HG03442 (cell line): ENCODE results near the gene RSBN1L.
"Not testable (repeated sequence)": the region's sequence is repeated elsewhere in the genome, so short reads cannot be mapped to it uniquely, and the experiment has no call there.

Experiments used
- ATAC-seq: cut with Tn5 transposase; IDR thresholded peaks from one replicate; pipeline ENCODE4 v1.9.1; 2021; ENCODE audit warnings: mild to moderate bottlenecking, moderate library complexity; ENCODE audit not compliant: unreplicated experiment

Gene RSBN1L

GRCh38 chr7:77687100-77687746, 9.0 kb upstream of the RSBN1L start:
- no peak for ATAC-seq

GRCh38 chr7:77687747-77688144, 8.5 kb upstream of the RSBN1L start:
- ATAC-seq, result peak; percentile 69

GRCh38 chr7:77690289-77690688, 6.0 kb upstream of the RSBN1L start:
- no peak for ATAC-seq

- ATAC-seq, result no peak
Observed at GRCh38 chr7:77691892-77692491, 4.3 kb upstream of the RSBN1L start.

- ATAC-seq, result no peak
Observed at GRCh38 chr7:77693830-77694583, 2.3 kb upstream of the RSBN1L start.

- peak; percentile 21 for ATAC-seq
Observed at GRCh38 chr7:77696643-77697534, 630 bp downstream of the RSBN1L start.

- no peak for ATAC-seq
Observed at GRCh38 chr7:77697535-77697831, 1.2 kb downstream of the RSBN1L start.

- no peak for ATAC-seq
Observed at GRCh38 chr7:77698042-77698625, 1.9 kb downstream of the RSBN1L start.

GRCh38 chr7:77699056-77699455, 2.8 kb downstream of the RSBN1L start:
- peak; percentile 36 for ATAC-seq

GRCh38 chr7:77702513-77702912, 6.3 kb downstream of the RSBN1L start:
- no peak for ATAC-seq

- no peak for ATAC-seq
Observed at GRCh38 chr7:77702968-77703472, 6.8 kb downstream of the RSBN1L start.

GRCh38 chr7:77703669-77704068, 7.4 kb downstream of the RSBN1L start:
- ATAC-seq, result not testable (repeated sequence)

GRCh38 chr7:77707504-77707992, 11.3 kb downstream of the RSBN1L start:
- no peak for ATAC-seq

GRCh38 chr7:77710067-77710466, 13.8 kb downstream of the RSBN1L start:
- ATAC-seq, result no peak

GRCh38 chr7:77710861-77711260, 14.6 kb downstream of the RSBN1L start:
- no peak for ATAC-seq

- no peak for ATAC-seq
Observed at GRCh38 chr7:77714195-77714594, 17.9 kb downstream of the RSBN1L start.

GRCh38 chr7:77714931-77715330, 18.7 kb downstream of the RSBN1L start:
- not testable (repeated sequence) for ATAC-seq

- ATAC-seq, result no peak
Observed at GRCh38 chr7:77716804-77717203, 20.5 kb downstream of the RSBN1L start.

- ATAC-seq, result not testable (repeated sequence)
Observed at GRCh38 chr7:77717566-77717965, 21.3 kb downstream of the RSBN1L start.

GRCh38 chr7:77727527-77727926, 31.3 kb downstream of the RSBN1L start:
- no peak for ATAC-seq
